HEK293 (cell line): Measurements from ENCODE around the gene KATNAL1.
"Not testable (repeated sequence)": the region's sequence is repeated elsewhere in the genome, so short reads cannot be mapped to it uniquely, and the experiment has no call there.

Source experiments
- CTCF ChIA-PET: fragments of 350-600 bp; formaldehyde crosslinking; extraction: SDS; loops from one replicate; lab custom pipeline; 2021; ENCODE audit warnings: antibody characterized with exemption; lab: Yijun Ruan, JAX
- POLR2A ChIA-PET: fragments of 300-600 bp; formaldehyde crosslinking; extraction: SDS; loops from one replicate; lab custom pipeline; 2020; ENCODE audit warnings: antibody characterized with exemption, inconsistent platforms; lab: Yijun Ruan, JAX
- H3K27ac ChIP-seq: fragments of 200-500 bp; sonication (Bioruptor generic); 2 replicates; pipeline ENCODE4 v1.5.1; 2014; ENCODE audit warnings: low read depth, low read length, control low read depth, inconsistent platforms; ENCODE audit errors: extremely low read depth
- H3K36me3 ChIP-seq, 2 experiments: fragments of 200-500 bp in 1 of 2; sonication (Bioruptor generic) in 1 of 2; 1 replicate in 1 of 2; 2 replicates in 1 of 2; pipeline ENCODE4 v1.5.1; 2014 to 2017; ENCODE audit warnings: inconsistent platforms in 2 of 2, low read length in 2 of 2; ENCODE audit not compliant: control insufficient read depth in 2 of 2, insufficient read depth in 1 of 2
- H3K4me1 ChIP-seq: fragments of 200-500 bp; sonication (Bioruptor generic); 2 replicates; pipeline ENCODE4 v1.5.1; 2014; ENCODE audit warnings: mild to moderate bottlenecking, low read length, inconsistent platforms; ENCODE audit not compliant: control insufficient read depth, insufficient read depth
- H3K4me3 ChIP-seq: 2 replicates; pipeline ENCODE4 v1.5.1; 2011; ENCODE audit warnings: low read depth, mild to moderate bottlenecking, control low read depth, low read length, moderate library complexity
- H3K9me3 ChIP-seq: fragments of 200-500 bp; sonication (Bioruptor generic); 2 replicates; pipeline ENCODE4 v1.5.1; 2014; ENCODE audit warnings: low read depth, low read length, inconsistent platforms; ENCODE audit not compliant: control insufficient read depth, insufficient read depth
- CTCF ChIP-seq: fragments of 450-650 bp; formaldehyde crosslinking; IDR thresholded peaks from 2 replicates; pipeline ENCODE4 v1.5.1; 2016; ENCODE audit warnings: missing biosample characterization, missing genetic modification characterization
- HIC1 ChIP-seq: fragments of 450-650 bp; formaldehyde crosslinking; IDR thresholded peaks from 2 replicates; pipeline ENCODE4 v1.5.1; 2016; ENCODE audit warnings: missing biosample characterization, missing genetic modification characterization
- HOXA7 ChIP-seq: sonication (generic); formaldehyde crosslinking; IDR thresholded peaks from 2 replicates; pipeline ENCODE4 v1.8.1; 2022; ENCODE audit warnings: missing genetic modification reagents, borderline replicate concordance
- HOXD13 ChIP-seq: sonication (generic); formaldehyde crosslinking; IDR thresholded peaks from 2 replicates; pipeline ENCODE4 v1.8.0; 2022; ENCODE audit warnings: missing genetic modification reagents, borderline replicate concordance
- KLF16 ChIP-seq: fragments of 450-650 bp; formaldehyde crosslinking; IDR thresholded peaks from 2 replicates; pipeline ENCODE4 v1.5.1; 2017; ENCODE audit warnings: missing biosample characterization, missing genetic modification characterization
- KLF17 ChIP-seq: fragments of 450-650 bp; formaldehyde crosslinking; IDR thresholded peaks from 2 replicates; pipeline ENCODE4 v1.5.1; 2016; ENCODE audit warnings: missing biosample characterization, missing genetic modification characterization
- KLF8 ChIP-seq: fragments of 450-650 bp; formaldehyde crosslinking; IDR thresholded peaks from 2 replicates; pipeline ENCODE4 v1.5.1; 2016; ENCODE audit warnings: missing biosample characterization, missing genetic modification characterization
- SP2 ChIP-seq: fragments of 450-650 bp; formaldehyde crosslinking; IDR thresholded peaks from 2 replicates; pipeline ENCODE4 v1.5.1; 2016; ENCODE audit warnings: missing biosample characterization, missing genetic modification characterization
- ZBTB8A ChIP-seq: fragments of 450-650 bp; formaldehyde crosslinking; IDR thresholded peaks from 2 replicates; pipeline ENCODE4 v1.5.1; 2016; ENCODE audit warnings: missing biosample characterization, missing genetic modification characterization
- ZEB2 ChIP-seq: fragments of 450-650 bp; formaldehyde crosslinking; IDR thresholded peaks from 2 replicates; pipeline ENCODE4 v1.5.1; 2016; ENCODE audit warnings: missing biosample characterization, missing genetic modification characterization
- ZFP41 ChIP-seq: fragments of 450-650 bp; formaldehyde crosslinking; IDR thresholded peaks from 2 replicates; pipeline ENCODE4 v1.5.1; 2016; ENCODE audit warnings: missing biosample characterization, missing genetic modification characterization, borderline replicate concordance
- ZNF175 ChIP-seq: fragments of 450-650 bp; formaldehyde crosslinking; IDR thresholded peaks from 2 replicates; pipeline ENCODE4 v1.5.1; 2016; ENCODE audit warnings: missing biosample characterization, missing genetic modification characterization
- ZNF248 ChIP-seq: fragments of 450-650 bp; formaldehyde crosslinking; IDR thresholded peaks from 2 replicates; pipeline ENCODE4 v1.5.1; 2017; ENCODE audit warnings: missing biosample characterization, missing genetic modification characterization
- ZNF311 ChIP-seq: fragments of 450-650 bp; formaldehyde crosslinking; IDR thresholded peaks from 2 replicates; pipeline ENCODE4 v1.5.1; 2017; ENCODE audit warnings: missing biosample characterization, missing genetic modification characterization, borderline replicate concordance
- ZNF449 ChIP-seq: fragments of 450-650 bp; formaldehyde crosslinking; IDR thresholded peaks from 2 replicates; pipeline ENCODE4 v1.5.1; 2017; ENCODE audit warnings: missing biosample characterization, mild to moderate bottlenecking, missing genetic modification characterization, moderate library complexity
- ZNF513 ChIP-seq: fragments of 450-650 bp; IDR thresholded peaks from 2 replicates; pipeline ENCODE4 v1.5.1; 2018; ENCODE audit warnings: missing biosample characterization, missing genetic modification characterization
- ZNF585B ChIP-seq: fragments of 450-650 bp; formaldehyde crosslinking; IDR thresholded peaks from 2 replicates; pipeline ENCODE4 v1.5.1; 2016; ENCODE audit warnings: missing biosample characterization, missing genetic modification characterization
- ZNF670 ChIP-seq: fragments of 450-650 bp; formaldehyde crosslinking; IDR thresholded peaks from 2 replicates; pipeline ENCODE4 v1.5.1; 2016; ENCODE audit warnings: missing biosample characterization, missing genetic modification characterization, low read depth
- ZNF692 ChIP-seq: fragments of 450-650 bp; formaldehyde crosslinking; IDR thresholded peaks from 2 replicates; pipeline ENCODE4 v1.5.1; 2016; ENCODE audit warnings: missing biosample characterization, missing genetic modification characterization
- ZSCAN30 ChIP-seq: fragments of 450-650 bp; IDR thresholded peaks from 2 replicates; pipeline ENCODE4 v1.5.1; 2018; ENCODE audit warnings: missing biosample characterization, mild to moderate bottlenecking, missing genetic modification characterization, moderate library complexity
- ZSCAN5A ChIP-seq: fragments of 450-650 bp; formaldehyde crosslinking; IDR thresholded peaks from 2 replicates; pipeline ENCODE4 v1.5.1; 2016; ENCODE audit warnings: missing biosample characterization, missing genetic modification characterization
- ZXDB ChIP-seq: fragments of 450-650 bp; formaldehyde crosslinking; IDR thresholded peaks from 2 replicates; pipeline ENCODE4 v1.5.1; 2016; ENCODE audit warnings: missing biosample characterization, missing genetic modification characterization

The KATNAL1 gene

GRCh38 chr13:30289533-30289932 lies 17.8 kb downstream of the KATNAL1 start:
- TF ChIP-seq KLF8: no peak
- TF ChIP-seq ZNF311 (tag by site-specific recombination): no peak
- TF ChIP-seq ZNF513 (tag by site-specific recombination): no peak
- TF ChIP-seq CTCF: no peak
- no peak for TF ChIP-seq KLF17 (tag by site-specific recombination)
- TF ChIP-seq ZNF449 (tag by site-specific recombination): no peak
- TF ChIP-seq ZFP41: no peak
- no peak for TF ChIP-seq ZSCAN5A (tag by site-specific recombination)
- no peak for TF ChIP-seq ZNF248 (tag by site-specific recombination)
- TF ChIP-seq ZSCAN30 (tag by site-specific recombination): no peak
- TF ChIP-seq ZEB2 (tag by site-specific recombination): no peak
- TF ChIP-seq HOXD13: no peak
- TF ChIP-seq, all 188 proteins: peak for 0
- Histone ChIP-seq H3K4me1 (0 out of 2 replicates have a peak, but pooled peaks cover 3% of the 10 kb centered on the region), H3K4me3 (no peak overlapping the region), H3K9me3 (no peaks in the 10 kb centered on the region), H3K36me3 (no peaks in the 10 kb centered on the region), H3K27ac (no peak overlapping the region)
- CTCF ChIA-PET: interaction anchor here (0.5 kb wide), 1 partner anchor 80 kb away, joined by 5 read pairs; no protein-coding TSS in a partner anchor
- POLR2A ChIA-PET: no interaction called here

- H3K27ac ChIP-seq, H3K9me3 ChIP-seq, H3K36me3 ChIP-seq, POLR2A ChIA-PET, H3K4me1 ChIP-seq, H3K4me3 ChIP-seq: not testable (repeated sequence)
- CTCF ChIA-PET: interaction anchor here (0.6 kb wide), 1 partner anchor 85 kb away, joined by 3 read pairs; no protein-coding TSS in a partner anchor
- TF ChIP-seq ZNF585B (tag by site-specific recombination): peak; percentile 41
Measured at GRCh38 chr13:30286059-30286458, 21.3 kb downstream of the KATNAL1 start.

- POLR2A ChIA-PET: no interaction called here
- H3K36me3 ChIP-seq: peaks cover 3 to 35% of the 10 kb centered on the region in 2 experiments; a peak in 1 of 3 replicates
- H3K4me1 ChIP-seq: no peaks in the 10 kb centered on the region
- CTCF ChIA-PET: no interaction called here
- no peaks in the 10 kb centered on the region for H3K9me3 ChIP-seq
- no peak overlapping the region for H3K4me3 ChIP-seq
- no peak overlapping the region for H3K27ac ChIP-seq
- no peak for TF ChIP-seq ZNF692 (tag by site-specific recombination)
- no peak for TF ChIP-seq ZNF175 (tag by site-specific recombination)
- no peak for TF ChIP-seq ZBTB8A (tag by site-specific recombination)
- no peak for TF ChIP-seq KLF16
- TF ChIP-seq HIC1 (tag by site-specific recombination): no peak
- TF ChIP-seq ZNF670: no peak
- TF ChIP-seq SP2 (tag by site-specific recombination): no peak
- no peak for TF ChIP-seq ZXDB (tag by site-specific recombination)
- no peak for TF ChIP-seq HOXA7
Measured at GRCh38 chr13:30276178-30276577, 31.2 kb downstream of the KATNAL1 start.
